ENCODE results near the gene TRERF1. TPM values are rescaled to one million over a fixed set of nuclear protein-coding genes. Genes with fewer than 3 reads are reported as not detected.
A peak's percentile ranks its signal among the peaks of the same experiment; 100 is the strongest.

Gene TRERF1
- total RNA-seq, 1 donor from 2014 or later, result 8.7 TPM

GRCh38 chr6:42263165-42263728, 188.5 kb downstream of the TRERF1 start:
- Mint-ChIP-seq H3K36me3 (ENCODE audit: low read depth, unreplicated experiment) (peaks cover 13% of the 10 kb centered on the region), H3K4me3 (ENCODE audit: unreplicated experiment) (no peak overlapping the region), H3K9me3 (ENCODE audit: unreplicated experiment) (no peaks in the 10 kb centered on the region), H3K4me1 (ENCODE audit: unreplicated experiment) (peaks cover 15% of the 10 kb centered on the region), H3K27me3 (ENCODE audit: unreplicated experiment) (peaks cover 3% of the 10 kb centered on the region), H3K27ac (ENCODE audit: unreplicated experiment) (peak overlapping the region; percentile 57)
- DNase-seq (ENCODE audit: low spot score), result peak; percentile 37
- TF ChIP-seq CTCF (IDR thresholded peaks at IDR 0.05; ENCODE audit: unreplicated experiment), result no peak

GRCh38 chr6:42260972-42261371, 190.8 kb downstream of the TRERF1 start:
- H3K9me3 Mint-ChIP-seq (ENCODE audit: unreplicated experiment), result no peaks in the 10 kb centered on the region
- DNase-seq (ENCODE audit: low spot score), result peak; percentile 61
- H3K4me1 Mint-ChIP-seq (ENCODE audit: unreplicated experiment), result peaks cover 29% of the 10 kb centered on the region
- H3K4me3 Mint-ChIP-seq (ENCODE audit: unreplicated experiment), result no peak overlapping the region
- TF ChIP-seq CTCF (IDR thresholded peaks at IDR 0.05; ENCODE audit: unreplicated experiment), result peak; percentile 42
- no peak overlapping the region for H3K27ac Mint-ChIP-seq (ENCODE audit: unreplicated experiment)
- peaks cover 7% of the 10 kb centered on the region for H3K36me3 Mint-ChIP-seq (ENCODE audit: low read depth, unreplicated experiment)
- peaks cover 3% of the 10 kb centered on the region for H3K27me3 Mint-ChIP-seq (ENCODE audit: unreplicated experiment)

- Mint-ChIP-seq H3K9me3 (ENCODE audit: unreplicated experiment) (no peaks in the 10 kb centered on the region), H3K27ac (ENCODE audit: unreplicated experiment) (no peak overlapping the region), H3K4me3 (ENCODE audit: unreplicated experiment) (no peak overlapping the region), H3K36me3 (ENCODE audit: low read depth, unreplicated experiment) (peaks cover 7% of the 10 kb centered on the region), H3K4me1 (ENCODE audit: unreplicated experiment) (peaks cover 29% of the 10 kb centered on the region), H3K27me3 (ENCODE audit: unreplicated experiment) (peaks cover 3% of the 10 kb centered on the region)
- no peak for DNase-seq (ENCODE audit: low spot score)
- TF ChIP-seq CTCF (IDR thresholded peaks at IDR 0.05; ENCODE audit: unreplicated experiment), result no peak
Observed at GRCh38 chr6:42260396-42260888, 191.3 kb downstream of the TRERF1 start.

- H3K4me1 Mint-ChIP-seq (ENCODE audit: unreplicated experiment), result peaks cover 29% of the 10 kb centered on the region
- no peak overlapping the region for H3K4me3 Mint-ChIP-seq (ENCODE audit: unreplicated experiment)
- no peaks in the 10 kb centered on the region for H3K9me3 Mint-ChIP-seq (ENCODE audit: unreplicated experiment)
Observed at GRCh38 chr6:42259841-42260395, 191.8 kb downstream of the TRERF1 start.

More at GRCh38 chr6:42259841-42260395, 191.8 kb downstream of the TRERF1 start:
- Mint-ChIP-seq H3K27ac (ENCODE audit: unreplicated experiment) (no peak overlapping the region), H3K27me3 (ENCODE audit: unreplicated experiment) (peaks cover 3% of the 10 kb centered on the region), H3K36me3 (ENCODE audit: low read depth, unreplicated experiment) (peaks cover 7% of the 10 kb centered on the region)
- TF ChIP-seq CTCF (IDR thresholded peaks at IDR 0.05; ENCODE audit: unreplicated experiment), result no peak
- no peak for DNase-seq (ENCODE audit: low spot score)
